NT2/D1 (cell line): Measurements from ENCODE around the gene TRABD2B.

Source experiments
- YY1 ChIP-seq: IDR thresholded peaks from 2 replicates; pipeline ENCODE4 v1.6.1; 2011; ENCODE audit not compliant: insufficient read length, insufficient read depth
- ZNF274 ChIP-seq: IDR thresholded peaks from 2 replicates; pipeline ENCODE4 v1.6.1; 2011; ENCODE audit warnings: mild to moderate bottlenecking, low read depth, low read length

DNA sequence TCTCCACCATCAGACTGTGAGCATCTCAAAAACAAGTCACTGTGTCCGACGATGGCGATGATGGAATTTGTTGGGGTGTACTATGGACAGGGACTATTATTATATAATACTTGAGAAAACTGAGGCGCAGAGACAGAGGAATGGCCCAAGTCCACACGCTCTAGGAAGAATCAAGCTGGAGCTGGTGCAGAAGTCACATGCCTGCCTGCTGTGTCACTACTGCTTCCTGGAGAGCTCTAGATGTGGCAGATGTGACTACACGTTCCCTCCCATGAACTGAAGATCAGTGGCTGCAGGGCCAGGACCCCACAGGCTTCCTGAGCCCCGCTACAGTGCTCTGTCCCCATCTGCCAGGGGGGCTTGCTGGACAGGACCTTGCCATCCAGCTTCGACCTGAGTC lies 56.9 kb downstream of the TRABD2B start:
- no peak for TF ChIP-seq YY1
- no peak for TF ChIP-seq ZNF274
